ENCODE results near the gene BLACAT1.
"Not testable (repeated sequence)": the region's sequence is repeated elsewhere in the genome, so short reads cannot be mapped to it uniquely, and the experiment has no call there.

BLACAT1 gene

DNA sequence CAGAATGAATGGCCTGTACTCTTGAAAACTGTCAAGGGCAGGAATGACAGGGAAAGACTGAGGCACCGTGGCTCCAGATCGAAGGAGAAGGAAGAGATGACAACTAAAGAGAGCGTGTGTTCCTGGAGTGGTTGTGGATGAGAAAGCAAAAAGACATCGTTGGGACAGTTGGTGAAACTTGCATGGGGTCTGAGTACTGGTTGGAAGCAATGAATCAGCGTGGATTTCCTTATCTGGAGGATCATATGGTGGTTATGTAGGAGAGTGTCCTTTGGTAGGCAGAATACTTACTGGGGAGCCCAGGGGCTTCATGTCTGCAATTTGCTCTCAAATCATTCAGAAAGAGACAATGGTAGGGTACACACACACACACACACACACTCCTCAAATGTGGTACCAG is 47.9 kb downstream of the BLACAT1 start:
- H3K4me3 ChIP-seq (ENCODE audit: low read depth in 1 of 2, low read length in 2 of 2): no peak overlapping the region
- no peaks in the 10 kb centered on the region for H3K9me3 ChIP-seq (ENCODE audit: insufficient read depth, low read length, severe bottlenecking)
- ATAC-seq (ENCODE audit: insufficient read depth, low read depth) (no peak), DNase-seq (no peak)
- H3K27me3 ChIP-seq (ENCODE audit: insufficient read depth, low read length, poor library complexity): peaks cover 4% of the 10 kb centered on the region
- H3K4me2 ChIP-seq (ENCODE audit: insufficient read depth, low read length): no peak overlapping the region
- no peaks in the 10 kb centered on the region for H4K20me1 ChIP-seq (ENCODE audit: insufficient read depth, low read length)
- H3K36me3 ChIP-seq (ENCODE audit: insufficient read depth, low read length): no peaks in the 10 kb centered on the region
- no peaks in the 10 kb centered on the region for H3K79me2 ChIP-seq (ENCODE audit: insufficient read depth, low read length)
- TF ChIP-seq EZH2 (IDR thresholded peaks at IDR 0.05; ENCODE audit: borderline replicate concordance, low read depth, low read length, severe bottlenecking): no peak
- TF ChIP-seq, protein P1, sequence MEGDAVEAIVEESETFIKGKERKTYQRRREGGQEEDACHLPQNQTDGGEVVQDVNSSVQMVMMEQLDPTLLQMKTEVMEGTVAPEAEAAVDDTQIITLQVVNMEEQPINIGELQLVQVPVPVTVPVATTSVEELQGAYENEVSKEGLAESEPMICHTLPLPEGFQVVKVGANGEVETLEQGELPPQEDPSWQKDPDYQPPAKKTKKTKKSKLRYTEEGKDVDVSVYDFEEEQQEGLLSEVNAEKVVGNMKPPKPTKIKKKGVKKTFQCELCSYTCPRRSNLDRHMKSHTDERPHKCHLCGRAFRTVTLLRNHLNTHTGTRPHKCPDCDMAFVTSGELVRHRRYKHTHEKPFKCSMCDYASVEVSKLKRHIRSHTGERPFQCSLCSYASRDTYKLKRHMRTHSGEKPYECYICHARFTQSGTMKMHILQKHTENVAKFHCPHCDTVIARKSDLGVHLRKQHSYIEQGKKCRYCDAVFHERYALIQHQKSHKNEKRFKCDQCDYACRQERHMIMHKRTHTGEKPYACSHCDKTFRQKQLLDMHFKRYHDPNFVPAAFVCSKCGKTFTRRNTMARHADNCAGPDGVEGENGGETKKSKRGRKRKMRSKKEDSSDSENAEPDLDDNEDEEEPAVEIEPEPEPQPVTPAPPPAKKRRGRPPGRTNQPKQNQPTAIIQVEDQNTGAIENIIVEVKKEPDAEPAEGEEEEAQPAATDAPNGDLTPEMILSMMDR (IDR thresholded peaks at IDR 0.05; ENCODE audit: borderline replicate concordance, extremely low read depth, low read length, poor library complexity, severe bottlenecking): no peak
- no peak overlapping the region for H2AFZ ChIP-seq (ENCODE audit: low read depth, low read length)
- H3K27ac ChIP-seq (ENCODE audit: low read length): no peak overlapping the region
- H3K9ac ChIP-seq (ENCODE audit: low read depth, low read length): no peak overlapping the region
- H3K4me1 ChIP-seq (ENCODE audit: insufficient read depth, low read length): no peaks in the 10 kb centered on the region

DNA sequence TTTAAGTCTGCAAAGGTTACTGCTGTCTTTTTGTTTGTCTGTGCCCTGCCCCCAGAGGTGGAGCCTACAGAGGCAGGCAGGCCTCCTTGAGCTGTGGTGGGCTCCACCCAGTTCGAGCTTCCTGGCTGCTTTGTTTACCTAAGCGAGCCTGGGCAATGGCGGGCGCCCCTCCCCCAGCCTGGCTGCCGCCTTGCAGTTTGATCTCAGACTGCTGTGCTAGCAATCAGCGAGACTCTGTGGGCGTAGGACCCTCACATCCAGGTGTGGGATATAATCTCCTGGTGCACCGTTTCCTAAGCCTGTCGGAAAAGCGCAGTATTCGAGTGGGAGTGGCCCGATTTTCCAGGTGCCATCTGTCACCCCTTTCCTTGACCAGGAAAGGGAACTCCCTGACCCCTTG is 49.6 kb downstream of the BLACAT1 start:
- not testable (repeated sequence) for H3K9ac ChIP-seq (ENCODE audit: low read depth, low read length); H3K4me1 ChIP-seq (ENCODE audit: insufficient read depth, low read length); H4K20me1 ChIP-seq (ENCODE audit: insufficient read depth, low read length); H2AFZ ChIP-seq (ENCODE audit: low read depth, low read length); H3K4me3 ChIP-seq (ENCODE audit: low read depth in 1 of 2, low read length in 2 of 2); H3K36me3 ChIP-seq (ENCODE audit: insufficient read depth, low read length); H3K79me2 ChIP-seq (ENCODE audit: insufficient read depth, low read length); H3K9me3 ChIP-seq (ENCODE audit: insufficient read depth, low read length, severe bottlenecking); H3K27ac ChIP-seq (ENCODE audit: low read length); DNase-seq; H3K4me2 ChIP-seq (ENCODE audit: insufficient read depth, low read length); ATAC-seq (ENCODE audit: insufficient read depth, low read depth); H3K27me3 ChIP-seq (ENCODE audit: insufficient read depth, low read length, poor library complexity)
